Neural progenitor cell (in vitro differentiated cells): Measurements from ENCODE around the gene KCNJ16.

ENCODE experiments used
- EZH2 ChIP-seq: fragments of 200-600 bp; sonication (generic); IDR thresholded peaks from 2 replicates; pipeline ENCODE4 v1.6.1; 2017; ENCODE audit warnings: antibody characterized with exemption, mild to moderate bottlenecking, moderate library complexity
- EZH2phosphoT487 ChIP-seq: fragments of 200-600 bp; sonication (generic); IDR thresholded peaks from 2 replicates; pipeline ENCODE4 v1.6.1; 2017; ENCODE audit warnings: antibody characterized with exemption
- TF ChIP-seq, protein P1 (sequence below): fragments of 200-600 bp; sonication (generic); IDR thresholded peaks from 2 replicates; pipeline ENCODE4 v1.5.1; 2017; ENCODE audit warnings: antibody characterized with exemption, mild to moderate bottlenecking

GRCh38 chr17:70091005-70091568, 16.1 kb downstream of the KCNJ16 start:
- TF ChIP-seq, protein P1, sequence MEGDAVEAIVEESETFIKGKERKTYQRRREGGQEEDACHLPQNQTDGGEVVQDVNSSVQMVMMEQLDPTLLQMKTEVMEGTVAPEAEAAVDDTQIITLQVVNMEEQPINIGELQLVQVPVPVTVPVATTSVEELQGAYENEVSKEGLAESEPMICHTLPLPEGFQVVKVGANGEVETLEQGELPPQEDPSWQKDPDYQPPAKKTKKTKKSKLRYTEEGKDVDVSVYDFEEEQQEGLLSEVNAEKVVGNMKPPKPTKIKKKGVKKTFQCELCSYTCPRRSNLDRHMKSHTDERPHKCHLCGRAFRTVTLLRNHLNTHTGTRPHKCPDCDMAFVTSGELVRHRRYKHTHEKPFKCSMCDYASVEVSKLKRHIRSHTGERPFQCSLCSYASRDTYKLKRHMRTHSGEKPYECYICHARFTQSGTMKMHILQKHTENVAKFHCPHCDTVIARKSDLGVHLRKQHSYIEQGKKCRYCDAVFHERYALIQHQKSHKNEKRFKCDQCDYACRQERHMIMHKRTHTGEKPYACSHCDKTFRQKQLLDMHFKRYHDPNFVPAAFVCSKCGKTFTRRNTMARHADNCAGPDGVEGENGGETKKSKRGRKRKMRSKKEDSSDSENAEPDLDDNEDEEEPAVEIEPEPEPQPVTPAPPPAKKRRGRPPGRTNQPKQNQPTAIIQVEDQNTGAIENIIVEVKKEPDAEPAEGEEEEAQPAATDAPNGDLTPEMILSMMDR = no peak
- no peak for TF ChIP-seq EZH2phosphoT487
- TF ChIP-seq EZH2 = no peak
